ENCODE results near the gene MEDAG.

DNA sequence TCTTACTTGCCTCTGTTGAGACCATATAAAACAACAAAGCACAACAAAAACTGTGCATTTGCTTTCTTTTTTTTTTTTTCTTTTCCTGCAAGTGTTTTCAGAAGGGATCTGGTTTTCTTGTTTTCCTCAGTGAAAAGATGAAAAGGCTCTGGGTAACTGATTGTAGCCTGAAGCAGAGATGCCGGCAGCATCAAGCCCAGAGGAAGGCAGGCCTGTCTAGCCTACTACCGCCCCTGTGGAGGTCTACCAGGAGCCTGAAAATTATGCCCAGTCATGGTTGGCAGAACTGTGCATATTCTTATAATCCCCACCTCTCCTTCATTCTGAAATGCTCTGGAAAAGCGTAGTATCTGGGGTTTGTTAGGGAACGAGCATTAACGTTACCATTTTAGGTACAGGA is 32.6 kb upstream of the MEDAG start:
- TF ChIP-seq, protein P1, sequence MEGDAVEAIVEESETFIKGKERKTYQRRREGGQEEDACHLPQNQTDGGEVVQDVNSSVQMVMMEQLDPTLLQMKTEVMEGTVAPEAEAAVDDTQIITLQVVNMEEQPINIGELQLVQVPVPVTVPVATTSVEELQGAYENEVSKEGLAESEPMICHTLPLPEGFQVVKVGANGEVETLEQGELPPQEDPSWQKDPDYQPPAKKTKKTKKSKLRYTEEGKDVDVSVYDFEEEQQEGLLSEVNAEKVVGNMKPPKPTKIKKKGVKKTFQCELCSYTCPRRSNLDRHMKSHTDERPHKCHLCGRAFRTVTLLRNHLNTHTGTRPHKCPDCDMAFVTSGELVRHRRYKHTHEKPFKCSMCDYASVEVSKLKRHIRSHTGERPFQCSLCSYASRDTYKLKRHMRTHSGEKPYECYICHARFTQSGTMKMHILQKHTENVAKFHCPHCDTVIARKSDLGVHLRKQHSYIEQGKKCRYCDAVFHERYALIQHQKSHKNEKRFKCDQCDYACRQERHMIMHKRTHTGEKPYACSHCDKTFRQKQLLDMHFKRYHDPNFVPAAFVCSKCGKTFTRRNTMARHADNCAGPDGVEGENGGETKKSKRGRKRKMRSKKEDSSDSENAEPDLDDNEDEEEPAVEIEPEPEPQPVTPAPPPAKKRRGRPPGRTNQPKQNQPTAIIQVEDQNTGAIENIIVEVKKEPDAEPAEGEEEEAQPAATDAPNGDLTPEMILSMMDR (IDR thresholded peaks at IDR 0.05) = no peak
- TF ChIP-seq POLR2AphosphoS5 (IDR thresholded peaks at IDR 0.05) = no peak
- TF ChIP-seq EP300 (IDR thresholded peaks at IDR 0.05) = no peak
